Fibroblast of lung (primary cell): ENCODE data around the gene RXFP2. TPM values are rescaled to one million over a fixed set of nuclear protein-coding genes. Genes with fewer than 3 reads are reported as not detected.

Source experiments
- DNase-seq, 2 donors: peaks; one replicate each; pipeline versions ENCODE4 v3.0.0 to v3.0.0-alpha.2; 2010; ENCODE audit warnings: low read depth in 2 of 2
- H2AFZ ChIP-seq: 2 replicates; pipeline ENCODE4 v1.5.1; 2012; ENCODE audit warnings: low read length, control low read depth, inconsistent platforms
- H3K27ac ChIP-seq: 2 replicates; pipeline ENCODE4 v1.5.1; 2011; ENCODE audit warnings: low read length, control low read depth; ENCODE audit not compliant: insufficient read depth
- H3K27me3 ChIP-seq: 2 replicates; pipeline ENCODE4 v1.5.1; 2011; ENCODE audit warnings: mild to moderate bottlenecking, low read length; ENCODE audit not compliant: control insufficient read depth, insufficient read depth
- H3K36me3 ChIP-seq: 2 replicates; pipeline ENCODE4 v1.5.1; 2011; ENCODE audit warnings: low read length; ENCODE audit not compliant: control insufficient read depth, insufficient read depth
- H3K4me1 ChIP-seq: 2 replicates; pipeline ENCODE4 v1.5.1; 2011; ENCODE audit warnings: low read length; ENCODE audit not compliant: control insufficient read depth, insufficient read depth; ENCODE audit errors: extremely low read depth
- H3K4me2 ChIP-seq: 2 replicates; pipeline ENCODE4 v1.5.1; 2011; ENCODE audit warnings: low read length, control low read depth; ENCODE audit not compliant: insufficient read depth; ENCODE audit errors: extremely low read depth
- H3K4me3 ChIP-seq, 4 experiments: fragments of 200-600 bp in 1 of 4; sonication (generic) in 1 of 4; replicated peaks in 1 of 4; 2 replicates each; pipeline ENCODE4 v1.5.1; 2011 to 2016; ENCODE audit warnings: low read length in 4 of 4, low read depth in 3 of 4, mild to moderate bottlenecking in 3 of 4, control low read depth in 2 of 4, inconsistent platforms in 1 of 4, mixed read lengths in 1 of 4; ENCODE audit not compliant: insufficient read depth in 1 of 4; ENCODE audit errors: control extremely low read depth in 1 of 4
- H3K79me2 ChIP-seq: 2 replicates; pipeline ENCODE4 v1.5.1; 2012; ENCODE audit warnings: mild to moderate bottlenecking, low read length, inconsistent platforms; ENCODE audit not compliant: control insufficient read depth, insufficient read depth
- H3K9ac ChIP-seq: 2 replicates; pipeline ENCODE4 v1.5.1; 2011; ENCODE audit warnings: mild to moderate bottlenecking, low read length, control low read depth; ENCODE audit not compliant: insufficient read depth
- H3K9me3 ChIP-seq: 2 replicates; pipeline ENCODE4 v1.5.1; 2012; ENCODE audit warnings: low read depth, low read length; ENCODE audit not compliant: control insufficient read depth, insufficient read depth
- H4K20me1 ChIP-seq: 2 replicates; pipeline ENCODE4 v1.5.1; 2011; ENCODE audit warnings: low read length; ENCODE audit not compliant: control insufficient read depth, insufficient read depth; ENCODE audit errors: extremely low read depth
- EZH2 ChIP-seq: IDR thresholded peaks from 2 replicates; pipeline ENCODE4 v1.5.1; 2012; ENCODE audit warnings: low read length, control low read depth, mild to moderate bottlenecking; ENCODE audit errors: missing control alignments
- polyA plus RNA-seq, 2 donors: library from polyadenylated mRNA; depleted of rRNA in 1 of 2; stranded (reverse) in 1 of 2; unstranded in 1 of 2; fragments of >200 nt; gene quantifications; 2 replicates each; pipeline ENCODE4 v1.2.1, GENCODE V29; 2011 to 2012; ENCODE audit warnings: missing spikeins in 1 of 2
- total RNA-seq: library from RNA; depleted of rRNA; stranded (reverse); fragments of >200 nt; gene quantifications from 2 replicates; pipeline ENCODE4 v1.2.1, GENCODE V29; 2014
- TF ChIP-seq, protein P1 (sequence below), 2 donors: IDR thresholded peaks in 1 of 2; conservative IDR thresholded peaks in 1 of 2; 1 replicate in 1 of 2; 2 replicates in 1 of 2; pipeline ENCODE4 v1.5.1; 2011 to 2012; ENCODE audit warnings: low read length in 2 of 2, control low read depth in 1 of 2, inconsistent platforms in 1 of 2, low read depth in 1 of 2, mild to moderate bottlenecking in 1 of 2

Gene RXFP2
- total and polyA plus RNA-seq, 2 donors (not counting 1 experiment from before 2014, with no cell fraction given) = not detected

GRCh38 chr13:31793246-31793645 lies 53.9 kb downstream of the RXFP2 start:
- peak; percentile 20 for DNase-seq
- no peak overlapping the region for H3K27ac ChIP-seq
- H2AFZ ChIP-seq = no peak overlapping the region

DNA sequence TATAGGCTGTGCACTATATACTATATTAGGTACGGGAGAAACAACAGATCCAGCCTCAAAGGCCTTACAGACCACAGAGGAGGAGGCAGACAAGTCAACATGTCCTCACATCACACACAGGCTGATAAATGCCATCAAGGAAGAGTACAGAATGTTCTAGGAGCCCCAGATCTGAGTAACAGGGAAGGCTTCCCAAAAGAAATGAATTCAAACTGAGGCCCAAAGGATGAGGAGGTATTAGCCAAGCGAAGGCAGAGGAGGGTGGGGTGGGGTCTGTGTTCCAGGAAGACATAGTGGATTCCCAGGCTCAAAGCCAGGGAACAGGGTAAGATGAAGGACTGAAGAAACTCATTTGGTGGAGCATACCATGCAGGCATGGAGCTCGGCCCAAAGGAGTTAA lies 55.1 kb downstream of the RXFP2 start:
- no peaks in the 10 kb centered on the region for H3K79me2 ChIP-seq
- no peak overlapping the region for H3K27ac ChIP-seq
- no peaks in the 10 kb centered on the region for H3K4me1 ChIP-seq
- H3K4me3 ChIP-seq = no peak overlapping the region
- no peak overlapping the region for H2AFZ ChIP-seq
- no peak overlapping the region for H3K9ac ChIP-seq
- TF ChIP-seq EZH2 = no peak
- TF ChIP-seq, protein P1, sequence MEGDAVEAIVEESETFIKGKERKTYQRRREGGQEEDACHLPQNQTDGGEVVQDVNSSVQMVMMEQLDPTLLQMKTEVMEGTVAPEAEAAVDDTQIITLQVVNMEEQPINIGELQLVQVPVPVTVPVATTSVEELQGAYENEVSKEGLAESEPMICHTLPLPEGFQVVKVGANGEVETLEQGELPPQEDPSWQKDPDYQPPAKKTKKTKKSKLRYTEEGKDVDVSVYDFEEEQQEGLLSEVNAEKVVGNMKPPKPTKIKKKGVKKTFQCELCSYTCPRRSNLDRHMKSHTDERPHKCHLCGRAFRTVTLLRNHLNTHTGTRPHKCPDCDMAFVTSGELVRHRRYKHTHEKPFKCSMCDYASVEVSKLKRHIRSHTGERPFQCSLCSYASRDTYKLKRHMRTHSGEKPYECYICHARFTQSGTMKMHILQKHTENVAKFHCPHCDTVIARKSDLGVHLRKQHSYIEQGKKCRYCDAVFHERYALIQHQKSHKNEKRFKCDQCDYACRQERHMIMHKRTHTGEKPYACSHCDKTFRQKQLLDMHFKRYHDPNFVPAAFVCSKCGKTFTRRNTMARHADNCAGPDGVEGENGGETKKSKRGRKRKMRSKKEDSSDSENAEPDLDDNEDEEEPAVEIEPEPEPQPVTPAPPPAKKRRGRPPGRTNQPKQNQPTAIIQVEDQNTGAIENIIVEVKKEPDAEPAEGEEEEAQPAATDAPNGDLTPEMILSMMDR (conservative IDR thresholded peaks at IDR 0.05 in 1 of 2, IDR thresholded peaks at IDR 0.05 in 1 of 2; ENCODE audit: low read depth in 1 of 2, low read length in 2 of 2) = no peak
- H3K4me2 ChIP-seq = no peak overlapping the region
- H3K27me3 ChIP-seq = no peaks in the 10 kb centered on the region
- no peaks in the 10 kb centered on the region for H4K20me1 ChIP-seq
- H3K9me3 ChIP-seq = no peaks in the 10 kb centered on the region
- DNase-seq = no peak
- no peaks in the 10 kb centered on the region for H3K36me3 ChIP-seq

More at GRCh38 chr13:31793246-31793645, 53.9 kb downstream of the RXFP2 start:
- Histone ChIP-seq H3K4me3 (no peak overlapping the region), H3K27me3 (no peaks in the 10 kb centered on the region), H3K36me3 (no peaks in the 10 kb centered on the region), H3K9ac (no peak overlapping the region), H3K9me3 (no peaks in the 10 kb centered on the region), H3K79me2 (no peaks in the 10 kb centered on the region), H4K20me1 (no peaks in the 10 kb centered on the region), H3K4me1 (no peaks in the 10 kb centered on the region), H3K4me2 (no peak overlapping the region)
- TF ChIP-seq, protein P1 (conservative IDR thresholded peaks at IDR 0.05 in 1 of 2, IDR thresholded peaks at IDR 0.05 in 1 of 2; ENCODE audit: low read depth in 1 of 2, low read length in 2 of 2) = no peak
- TF ChIP-seq EZH2 = no peak

DNA sequence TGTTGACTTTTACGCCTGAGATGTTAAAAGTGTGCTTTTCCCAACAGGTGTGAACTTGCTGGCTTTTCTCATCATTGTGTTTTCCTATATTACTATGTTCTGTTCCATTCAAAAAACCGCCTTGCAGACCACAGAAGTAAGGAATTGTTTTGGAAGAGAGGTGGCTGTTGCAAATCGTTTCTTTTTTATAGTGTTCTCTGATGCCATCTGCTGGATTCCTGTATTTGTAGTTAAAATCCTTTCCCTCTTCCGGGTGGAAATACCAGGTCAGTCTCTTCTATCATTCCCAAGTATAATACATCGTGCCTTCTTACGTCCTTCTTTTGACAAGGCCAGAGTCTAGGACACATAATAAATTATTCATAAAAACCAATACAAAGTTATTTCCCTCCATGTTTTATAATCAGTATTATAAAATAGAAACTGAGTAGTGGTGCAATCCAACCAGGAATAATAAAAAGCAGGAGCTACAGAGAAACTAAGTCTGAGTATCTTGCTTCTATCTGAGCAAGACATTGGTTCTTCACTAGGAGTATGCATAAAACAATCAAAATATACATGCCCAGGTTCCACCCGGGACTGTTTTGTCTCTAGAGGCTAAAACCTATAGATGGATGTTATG lies 57.9 kb downstream of the RXFP2 start:
- Histone ChIP-seq H3K4me2 (no peak overlapping the region), H3K9me3 (no peaks in the 10 kb centered on the region), H3K27me3 (no peaks in the 10 kb centered on the region), H3K27ac (no peak overlapping the region), H3K9ac (no peak overlapping the region), H3K79me2 (no peaks in the 10 kb centered on the region), H3K4me3 (no peak overlapping the region), H2AFZ (no peak overlapping the region), H3K36me3 (no peaks in the 10 kb centered on the region), H3K4me1 (no peaks in the 10 kb centered on the region), H4K20me1 (no peaks in the 10 kb centered on the region)
- peak; percentile 33 to 58 for DNase-seq
- no peak for TF ChIP-seq EZH2
- TF ChIP-seq, protein P1 (conservative IDR thresholded peaks at IDR 0.05 in 1 of 2, IDR thresholded peaks at IDR 0.05 in 1 of 2; ENCODE audit: low read depth in 1 of 2, low read length in 2 of 2) = peak; percentile 31 to 50
